ENCODE data around the gene ACTR3.

- TF ChIP-seq CTCF (IDR thresholded peaks at IDR 0.05) (no peak), POLR2A (IDR thresholded peaks at IDR 0.05) (no peak), EP300 (IDR thresholded peaks at IDR 0.05) (no peak), POLR2AphosphoS5 (IDR thresholded peaks at IDR 0.05) (no peak)
These were observed 75.3 kb downstream of the ACTR3 start for GRCh38 chr2:113965228-113965627.
